OCI-LY1 (cell line): ENCODE data around the gene BMX.

Source experiments
- EZH2 ChIP-seq: fragments of 200-600 bp; sonication (generic), shearing (Covaris generic); IDR thresholded peaks from 2 replicates; pipeline ENCODE4 v1.8.0; 2017; ENCODE audit warnings: borderline replicate concordance, mixed run types, mild to moderate bottlenecking, antibody characterized with exemption, low read length, moderate library complexity, mixed read lengths
- TF ChIP-seq, protein P1 (sequence below): fragments of 200-600 bp; sonication (generic), shearing (Covaris generic); IDR thresholded peaks from 2 replicates; pipeline ENCODE4 v1.5.1; 2017; ENCODE audit warnings: mild to moderate bottlenecking, antibody characterized with exemption, low read length, moderate library complexity, mixed read lengths

DNA sequence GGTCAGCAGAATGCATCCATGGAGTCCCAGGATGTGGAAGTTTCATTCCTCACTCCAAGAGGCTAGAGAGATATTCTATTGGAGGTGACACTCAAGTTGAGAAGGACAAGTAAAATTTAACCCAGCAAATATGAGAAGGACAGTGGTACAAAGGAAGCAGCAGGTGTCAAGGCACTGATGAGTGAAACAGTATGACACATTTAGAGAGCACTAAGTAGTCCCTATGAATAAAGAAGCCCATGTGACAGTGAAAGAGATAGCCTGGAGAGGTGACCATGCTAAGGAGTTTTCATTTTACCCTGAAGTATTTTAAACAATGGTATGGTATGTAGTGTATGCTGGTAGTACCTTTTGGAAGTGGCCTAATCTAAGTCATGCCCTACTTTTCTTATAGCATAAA, 9.2 kb downstream of the BMX start:
- TF ChIP-seq, protein P1, sequence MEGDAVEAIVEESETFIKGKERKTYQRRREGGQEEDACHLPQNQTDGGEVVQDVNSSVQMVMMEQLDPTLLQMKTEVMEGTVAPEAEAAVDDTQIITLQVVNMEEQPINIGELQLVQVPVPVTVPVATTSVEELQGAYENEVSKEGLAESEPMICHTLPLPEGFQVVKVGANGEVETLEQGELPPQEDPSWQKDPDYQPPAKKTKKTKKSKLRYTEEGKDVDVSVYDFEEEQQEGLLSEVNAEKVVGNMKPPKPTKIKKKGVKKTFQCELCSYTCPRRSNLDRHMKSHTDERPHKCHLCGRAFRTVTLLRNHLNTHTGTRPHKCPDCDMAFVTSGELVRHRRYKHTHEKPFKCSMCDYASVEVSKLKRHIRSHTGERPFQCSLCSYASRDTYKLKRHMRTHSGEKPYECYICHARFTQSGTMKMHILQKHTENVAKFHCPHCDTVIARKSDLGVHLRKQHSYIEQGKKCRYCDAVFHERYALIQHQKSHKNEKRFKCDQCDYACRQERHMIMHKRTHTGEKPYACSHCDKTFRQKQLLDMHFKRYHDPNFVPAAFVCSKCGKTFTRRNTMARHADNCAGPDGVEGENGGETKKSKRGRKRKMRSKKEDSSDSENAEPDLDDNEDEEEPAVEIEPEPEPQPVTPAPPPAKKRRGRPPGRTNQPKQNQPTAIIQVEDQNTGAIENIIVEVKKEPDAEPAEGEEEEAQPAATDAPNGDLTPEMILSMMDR = no peak
- no peak for TF ChIP-seq EZH2
